NCI-H345 (cell line): Measurements from ENCODE around the gene NCDN.
A peak's percentile ranks its signal among the peaks of the same experiment; 100 is the strongest.

Experiments used
- DNase-seq: peaks from one replicate; lab custom pipeline; 2025; lab: John Stamatoyannopoulos, UW

NCDN gene

GRCh38 chr1:35554266-35555211, 3.1 kb upstream of the NCDN start:
- no peak for DNase-seq

GRCh38 chr1:35555212-35555584, 2.4 kb upstream of the NCDN start:
- DNase-seq, result no peak

- peak; percentile 94 for DNase-seq
Observed at GRCh38 chr1:35555601-35556477, 1.8 kb upstream of the NCDN start.

- no peak for DNase-seq
Observed at GRCh38 chr1:35556484-35557117, 998 bp upstream of the NCDN start.

- peak; percentile 86 for DNase-seq
Observed at GRCh38 chr1:35557118-35557610, 435 bp upstream of the NCDN start, which contains the start of gene KIAA0319L. TSS of gene KIAA0319L (minus strand) at chr1:35557403. CDS start at chr1:35554491, 2,912 bp downstream.

- peak; percentile 18 for DNase-seq
Observed at GRCh38 chr1:35558374-35559316, 1.0 kb downstream of the NCDN start.

GRCh38 chr1:35559317-35559944, 1.8 kb downstream of the NCDN start:
- no peak for DNase-seq

- no peak for DNase-seq
Observed at GRCh38 chr1:35560256-35561225, 2.9 kb downstream of the NCDN start.

GRCh38 chr1:35561297-35561971, 3.8 kb downstream of the NCDN start:
- no peak for DNase-seq

- no peak for DNase-seq
Observed at GRCh38 chr1:35561972-35562680, 4.5 kb downstream of the NCDN start.

- DNase-seq, result no peak
Observed at GRCh38 chr1:35563166-35563565, 5.6 kb downstream of the NCDN start.

- DNase-seq, result peak; percentile 59
Observed at GRCh38 chr1:35564037-35564883, 6.7 kb downstream of the NCDN start.

GRCh38 chr1:35564884-35565741, 7.5 kb downstream of the NCDN start:
- no peak for DNase-seq

GRCh38 chr1:35565742-35566133, 8.1 kb downstream of the NCDN start:
- no peak for DNase-seq

- DNase-seq, result no peak
Observed at GRCh38 chr1:35567947-35568558, 10.5 kb downstream of the NCDN start.

- DNase-seq, result peak; percentile 64
Observed at GRCh38 chr1:35568975-35569395, 11.4 kb downstream of the NCDN start.
